Ureter (tissue), 1 donor: ENCODE data around the gene ADAMTS19. TPM values are rescaled to one million over a fixed set of nuclear protein-coding genes. Genes with fewer than 3 reads are reported as not detected.
"Not testable (repeated sequence)": the region's sequence is repeated elsewhere in the genome, so short reads cannot be mapped to it uniquely, and the experiment has no call there.

Source experiments
- DNase-seq: peaks from one replicate; pipeline ENCODE4 v3.0.0-alpha.2; 2020; ENCODE audit warnings: low spot score
- total RNA-seq: library from RNA; stranded (reverse); gene quantifications from one replicate; pipeline ENCODE4 v1.2.4, GENCODE V29; 2023
- donor health status: DM: yes; HTN: yes; CAD: no.

Gene ADAMTS19
- total RNA-seq, 1 donor from 2014 or later: 5.3 TPM

DNA sequence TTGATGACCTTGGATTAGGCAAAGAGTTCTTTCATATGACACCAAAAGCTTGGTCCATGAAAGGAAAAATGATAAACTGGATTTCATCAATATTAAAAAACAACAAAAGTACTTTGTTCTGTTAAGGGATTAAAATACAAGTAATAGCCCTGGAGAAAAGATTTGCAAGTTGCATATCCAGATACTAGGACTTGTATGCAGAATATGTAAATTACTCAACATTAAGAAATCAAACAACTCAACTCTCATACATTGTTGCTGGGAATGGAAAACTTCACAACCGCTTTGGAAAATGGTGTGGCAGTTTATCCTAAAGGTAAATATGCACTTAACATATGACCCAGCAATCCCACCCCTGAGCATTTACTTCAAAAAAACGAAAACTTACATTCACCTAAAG lies 112.0 kb downstream of the ADAMTS19 start:
- no peak for DNase-seq

DNA sequence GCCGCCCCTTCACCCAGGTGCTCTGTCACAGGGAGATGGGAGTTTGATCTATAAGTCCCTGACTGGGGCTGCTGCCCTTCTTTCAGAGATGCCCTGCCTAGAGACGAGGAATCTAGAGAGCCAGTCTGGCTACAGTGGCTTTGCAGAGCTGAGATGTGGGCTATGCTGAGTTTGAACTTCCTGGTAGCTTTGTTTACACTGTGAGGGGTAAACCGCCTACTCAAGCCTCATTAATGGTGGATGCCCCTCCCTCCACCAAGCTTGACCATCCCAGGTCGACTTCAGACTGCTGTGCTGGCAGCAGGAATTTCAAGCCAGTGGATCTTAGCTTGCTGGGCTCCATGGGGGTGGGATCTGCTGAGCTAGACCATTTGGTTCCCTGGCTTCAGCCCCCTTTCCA lies 124.4 kb downstream of the ADAMTS19 start:
- not testable (repeated sequence) for DNase-seq

DNA sequence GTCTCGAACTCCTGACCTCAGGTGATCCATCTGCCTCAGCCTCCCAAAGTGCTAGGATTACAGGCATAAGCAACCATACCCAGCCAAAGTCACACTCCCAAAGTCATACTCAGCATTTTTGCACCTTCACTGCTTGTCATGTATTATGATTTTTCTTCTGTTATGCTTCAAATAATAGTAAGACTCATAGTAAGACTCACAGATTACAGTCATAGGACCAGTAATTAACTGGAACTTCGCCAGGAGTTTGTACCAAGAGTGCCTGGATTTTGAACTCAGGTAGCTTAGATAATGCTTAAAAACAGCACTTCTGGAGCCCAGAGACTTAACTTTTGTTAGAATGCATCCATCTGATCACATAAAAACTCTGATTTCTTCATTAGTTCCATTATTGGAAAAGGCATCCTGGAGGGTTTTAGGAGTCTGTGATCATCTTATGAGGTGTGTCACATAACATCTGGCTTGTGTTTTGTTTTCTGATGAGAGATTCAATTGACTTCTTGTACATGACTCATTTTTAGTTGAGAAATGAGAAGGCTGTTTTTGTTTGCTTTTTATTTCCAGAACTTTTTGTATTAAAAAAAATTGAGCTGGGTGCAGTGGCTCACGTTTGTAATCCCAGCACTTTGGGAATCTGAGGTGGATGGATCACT lies 131.5 kb downstream of the ADAMTS19 start:
- DNase-seq: no peak

DNA sequence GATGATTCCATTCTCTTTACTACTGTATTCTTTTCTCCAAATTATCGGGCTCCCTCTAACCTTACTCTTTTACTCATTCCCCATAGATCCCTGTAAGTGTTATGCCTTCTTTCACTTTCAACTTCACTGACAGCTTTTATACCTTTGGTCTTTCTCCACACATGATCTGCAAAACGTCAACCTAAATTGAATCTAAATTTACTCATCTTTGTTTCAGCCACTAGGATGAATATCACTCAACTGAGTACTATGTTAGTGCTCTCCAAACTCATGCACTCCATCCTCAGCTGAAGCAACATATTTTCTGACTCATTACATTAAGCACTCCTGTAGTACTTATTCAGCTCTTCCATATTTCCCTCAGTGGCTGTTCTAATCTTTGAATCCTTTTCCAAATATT lies 133.4 kb downstream of the ADAMTS19 start:
- DNase-seq: no peak

DNA sequence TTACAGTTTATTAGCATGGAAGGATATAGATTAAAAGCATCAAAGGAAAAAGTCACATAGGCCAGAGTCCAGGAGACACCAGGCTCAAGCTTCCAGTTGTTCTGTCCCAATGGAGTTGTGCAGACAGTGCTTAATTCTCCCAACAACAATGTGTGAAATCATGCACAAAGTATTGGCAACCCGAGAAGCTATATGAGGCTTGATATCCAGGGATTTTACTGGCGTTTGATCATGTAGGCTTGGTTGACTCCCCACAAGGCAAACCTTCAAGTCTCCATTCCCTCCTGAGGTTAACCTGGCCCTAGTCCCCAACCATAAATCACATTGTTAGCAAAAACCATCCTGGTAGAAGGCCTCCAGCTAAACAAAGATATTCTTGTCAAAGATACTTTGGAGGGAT lies 141.5 kb downstream of the ADAMTS19 start:
- no peak for DNase-seq

DNA sequence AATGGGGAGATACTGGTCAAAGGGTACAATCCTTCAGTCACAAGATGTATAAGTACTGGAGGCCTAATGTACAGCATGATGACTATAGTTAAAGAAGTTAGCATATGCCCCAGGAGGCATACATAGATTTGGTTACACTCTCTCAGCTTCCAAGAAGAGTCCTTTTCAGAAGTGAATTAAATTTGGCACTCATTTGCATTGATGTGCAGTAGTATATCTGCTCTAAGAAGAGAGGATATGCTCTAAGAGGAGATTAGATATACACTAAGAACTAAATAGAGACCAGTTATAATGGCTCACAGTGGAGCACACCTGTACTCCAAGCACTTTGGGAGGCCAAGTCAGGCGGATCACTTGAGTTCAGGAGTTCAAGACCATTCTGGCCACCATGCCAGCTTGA lies 148.3 kb downstream of the ADAMTS19 start:
- no peak for DNase-seq

DNA sequence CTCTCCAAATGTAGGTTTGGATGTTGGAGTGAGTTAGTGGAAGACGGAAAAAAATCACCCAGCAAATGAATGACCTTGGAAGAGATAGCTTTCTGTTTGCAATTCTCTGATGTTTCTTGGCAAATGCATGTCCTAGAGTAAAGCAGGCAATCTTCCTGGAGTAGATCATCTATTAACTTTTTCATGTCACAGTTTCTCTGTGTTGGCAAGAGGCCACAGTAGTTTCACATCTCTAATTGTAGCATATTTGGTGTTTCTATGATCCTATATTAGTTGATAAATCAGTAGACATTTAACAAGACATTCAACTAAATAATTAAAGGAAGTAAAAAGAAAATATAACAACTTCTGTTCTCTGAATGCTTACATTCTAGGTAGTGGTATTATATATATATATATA lies 149.6 kb downstream of the ADAMTS19 start:
- DNase-seq: no peak

DNA sequence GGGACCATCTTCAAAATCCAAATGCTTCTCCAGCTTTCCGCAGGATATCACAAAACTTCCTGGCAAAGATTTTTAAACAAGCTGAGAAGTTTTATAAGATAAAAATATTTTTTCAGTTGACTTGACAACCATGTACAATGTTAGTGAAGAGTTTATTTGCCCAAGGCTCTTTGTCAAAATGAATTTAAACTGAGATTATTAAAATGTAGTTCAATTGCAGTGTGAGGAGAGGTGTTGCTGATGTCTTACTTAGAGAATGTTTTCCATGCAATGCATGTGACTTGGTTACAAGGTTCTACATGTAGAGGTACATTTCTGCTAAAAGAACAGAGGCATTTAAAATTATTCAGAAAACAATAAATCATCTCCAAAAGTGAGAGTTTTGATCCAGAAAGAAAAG lies 156.4 kb downstream of the ADAMTS19 start:
- DNase-seq: no peak

DNA sequence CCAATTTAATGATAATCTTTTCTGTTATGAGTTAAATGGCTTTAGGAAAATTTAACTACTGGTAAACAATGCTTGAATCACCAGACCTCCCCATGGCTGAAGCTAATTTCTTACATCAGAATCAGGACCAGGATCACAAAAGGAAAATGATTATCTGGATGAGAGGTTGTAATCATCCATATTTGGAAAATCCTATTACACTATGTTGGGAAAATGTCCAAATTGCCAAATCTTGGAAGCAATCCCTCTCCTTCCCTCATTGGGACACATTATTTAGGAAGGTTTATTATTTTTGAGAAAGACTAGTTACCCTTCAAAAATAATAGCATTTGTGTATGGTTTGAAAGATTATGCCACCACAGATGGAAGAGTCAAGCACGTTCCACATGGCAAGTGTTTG lies 157.1 kb downstream of the ADAMTS19 start:
- no peak for DNase-seq

DNA sequence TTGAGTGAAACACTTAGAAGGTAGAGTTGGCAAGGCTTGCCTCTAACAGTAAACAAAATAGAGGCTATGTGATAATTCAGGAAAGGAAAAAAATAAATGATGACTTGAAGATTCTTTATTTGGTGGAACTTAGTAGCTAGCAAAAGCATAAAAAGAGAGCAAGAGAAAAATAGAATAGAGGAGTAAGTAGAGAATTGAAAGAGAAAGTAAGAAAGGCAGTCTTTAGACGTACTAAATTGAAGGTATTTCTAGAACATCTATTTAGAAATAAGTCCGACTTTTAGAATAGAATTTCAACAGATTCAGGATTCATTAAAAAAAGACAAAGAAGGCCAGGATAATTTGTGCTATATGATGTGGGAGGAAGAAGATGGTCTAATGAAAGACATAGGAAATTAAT lies 159.7 kb downstream of the ADAMTS19 start:
- DNase-seq: no peak

DNA sequence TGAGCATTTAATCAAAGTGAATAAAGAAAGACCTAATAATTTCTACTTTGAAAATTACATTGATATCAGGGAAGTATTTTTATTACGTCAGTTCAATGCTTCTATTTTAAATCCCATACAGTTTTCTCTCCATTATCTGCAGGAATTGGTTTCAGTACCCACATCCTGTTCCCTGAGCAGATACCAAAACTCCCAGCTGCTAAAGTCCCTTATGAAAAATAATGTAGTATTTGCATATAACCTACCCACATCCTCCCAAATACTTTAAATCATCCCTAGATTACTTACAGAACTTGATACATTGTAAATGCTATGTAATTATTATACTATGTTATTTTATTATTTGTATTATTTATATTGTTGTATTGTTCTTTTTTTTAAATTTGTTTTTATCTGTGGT lies 162.4 kb downstream of the ADAMTS19 start:
- no peak for DNase-seq

DNA sequence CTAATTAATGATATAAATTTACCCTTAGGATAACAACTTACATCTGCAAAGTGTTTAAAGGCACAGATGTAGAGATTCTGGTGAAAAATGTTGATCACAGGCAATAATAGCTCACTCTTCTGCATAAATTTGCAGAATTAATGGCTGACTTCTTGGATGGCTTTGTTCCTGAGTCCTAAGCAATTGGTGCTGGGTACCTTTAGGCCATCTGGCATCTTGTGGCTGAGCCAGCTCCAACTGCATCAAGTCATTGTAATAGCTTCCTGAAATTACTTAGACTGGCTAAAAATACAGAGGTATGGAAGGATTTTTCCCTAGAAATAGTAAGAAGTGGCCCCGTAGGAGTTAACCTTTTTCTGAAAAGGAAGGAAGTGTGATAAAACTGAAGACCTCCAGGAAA lies 169.5 kb downstream of the ADAMTS19 start:
- no peak for DNase-seq

DNA sequence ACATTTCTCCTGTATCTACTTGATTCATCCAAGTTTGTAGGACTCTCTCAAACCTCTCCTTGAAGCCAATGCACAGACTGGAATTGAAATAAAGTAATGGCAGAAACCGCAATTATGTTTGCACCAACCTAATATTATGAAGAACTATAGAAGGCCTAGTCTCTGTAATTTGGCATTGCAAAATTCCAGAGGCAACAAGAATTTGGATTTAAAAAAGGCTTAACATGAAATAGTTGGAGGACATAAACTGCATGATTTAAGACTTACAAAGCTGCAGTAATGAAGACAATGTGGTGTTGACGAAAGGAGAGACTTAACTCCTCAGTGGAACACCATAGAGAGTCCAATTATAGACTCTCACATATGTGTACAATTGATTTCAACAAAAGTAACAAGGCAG lies 170.0 kb downstream of the ADAMTS19 start:
- no peak for DNase-seq

DNA sequence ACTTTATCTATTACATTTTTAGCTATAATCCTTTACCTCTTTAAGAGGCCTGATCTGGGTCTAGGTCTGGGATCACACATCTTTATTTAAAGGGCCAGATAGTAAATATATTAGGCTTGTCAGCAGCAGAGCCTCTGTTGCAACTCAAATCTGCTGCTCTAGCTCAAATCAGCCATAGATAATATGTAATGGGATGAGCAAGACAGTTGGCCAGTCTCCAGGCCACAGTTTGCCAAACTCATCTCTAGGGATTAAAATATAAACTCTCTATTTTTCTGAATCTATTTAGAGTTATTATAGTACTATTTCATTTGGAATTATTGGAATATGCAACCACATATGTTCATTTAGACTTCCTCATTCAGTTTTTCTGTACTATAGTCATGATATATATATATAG lies 171.9 kb downstream of the ADAMTS19 start:
- DNase-seq: no peak

DNA sequence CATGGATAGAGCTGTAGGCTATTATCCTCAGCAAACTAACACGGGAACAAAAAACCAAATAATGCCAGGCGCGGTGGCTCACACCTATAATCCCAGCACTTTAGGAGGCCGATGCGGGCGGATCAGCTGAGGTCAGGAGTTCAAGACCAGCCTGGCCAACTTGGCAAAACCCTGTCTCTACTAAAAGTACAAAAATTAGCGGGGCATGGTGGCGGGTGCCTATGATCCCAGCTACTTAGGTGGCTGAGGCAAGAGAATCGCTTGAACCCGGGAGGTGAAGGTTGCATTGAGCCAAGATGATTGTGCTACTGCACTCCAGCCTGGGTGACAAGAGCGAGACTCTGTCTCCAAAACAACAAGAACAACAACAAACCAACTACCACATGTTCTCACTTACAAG lies 177.4 kb downstream of the ADAMTS19 start:
- DNase-seq: not testable (repeated sequence)

DNA sequence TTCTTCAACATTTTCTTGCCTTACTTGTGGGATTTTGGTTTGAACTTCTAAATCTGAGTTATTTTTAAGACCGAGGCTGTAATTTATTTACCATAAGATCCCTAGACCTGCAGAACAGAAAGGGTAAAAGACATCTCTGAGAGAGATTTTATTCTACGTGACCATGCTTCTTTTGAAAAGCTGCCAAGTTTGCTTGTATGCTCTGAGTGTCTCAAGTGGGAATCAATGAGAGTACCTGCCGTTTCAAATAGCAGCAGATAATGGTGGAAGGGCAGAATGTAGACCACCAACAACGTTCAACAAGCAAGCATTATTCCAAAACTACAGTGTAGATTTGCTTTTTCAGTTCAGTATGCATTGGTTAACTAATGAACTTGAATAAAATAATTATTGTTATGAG lies 179.2 kb downstream of the ADAMTS19 start:
- no peak for DNase-seq

DNA sequence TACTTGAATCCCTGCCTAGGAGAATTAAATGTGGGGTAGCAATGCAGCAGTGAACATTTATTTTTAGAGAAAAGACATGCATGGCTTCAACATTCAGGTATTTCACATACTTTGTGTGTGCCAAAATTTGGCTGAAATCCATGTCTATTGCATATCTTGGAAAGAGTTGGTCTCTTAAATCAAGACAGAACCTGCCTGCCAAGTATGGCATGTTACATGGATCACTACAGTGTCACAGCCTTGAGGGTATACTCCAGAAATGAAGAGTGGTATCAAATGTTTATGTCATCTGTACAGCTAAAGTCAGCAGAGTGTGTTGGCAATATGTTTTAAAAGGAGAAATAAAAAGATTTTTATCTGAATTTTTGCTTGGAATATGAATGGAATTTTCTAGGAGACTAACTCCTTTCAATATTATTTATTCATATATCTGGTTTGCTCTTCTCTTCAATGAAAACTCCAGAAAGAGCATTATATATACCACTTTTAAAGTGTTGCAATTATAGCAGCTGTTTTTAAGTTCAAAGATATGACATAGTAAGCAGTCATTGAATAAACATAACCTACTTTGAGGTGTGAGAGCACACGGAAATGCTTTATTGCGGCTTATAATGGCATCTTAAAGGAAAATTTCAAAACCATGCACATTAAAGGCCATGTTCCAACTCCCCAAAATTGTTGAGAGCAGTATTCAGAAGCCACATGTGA lies 192.4 kb downstream of the ADAMTS19 start:
- no peak for DNase-seq

DNA sequence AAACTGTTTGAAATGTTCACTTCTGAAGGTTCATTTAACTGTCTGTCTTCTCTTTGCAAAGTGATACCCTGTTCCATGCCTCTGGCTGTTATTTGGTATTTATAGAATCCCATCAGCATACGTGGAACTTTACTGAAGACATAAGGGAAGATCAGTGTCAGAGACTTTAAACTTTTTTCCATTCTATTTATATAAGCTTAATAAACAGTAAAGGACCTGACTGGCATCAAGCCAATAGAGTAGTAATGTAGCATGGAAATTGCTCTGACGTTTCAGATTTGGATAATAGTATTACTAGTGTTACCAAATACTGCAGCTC lies 192.9 kb downstream of the ADAMTS19 start:
- DNase-seq: no peak

DNA sequence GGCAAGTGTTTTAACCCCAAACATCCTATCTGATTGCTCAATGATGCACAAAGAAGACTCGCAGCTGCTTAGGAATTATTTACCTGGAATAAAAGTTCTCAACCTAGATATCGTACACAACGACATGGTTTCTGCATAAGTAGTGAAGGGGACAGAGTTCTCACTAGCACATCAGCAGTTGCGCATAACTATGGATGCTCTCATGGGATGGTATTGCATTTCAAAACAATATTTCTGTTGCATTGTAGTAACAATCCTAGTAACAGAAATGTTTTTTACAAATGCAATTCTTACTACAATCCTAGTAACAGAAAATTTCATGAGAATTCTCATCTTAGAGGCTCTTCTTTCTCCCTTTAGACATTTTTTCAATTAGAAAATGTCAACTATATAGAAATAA lies 193.3 kb downstream of the ADAMTS19 start:
- DNase-seq: no peak

DNA sequence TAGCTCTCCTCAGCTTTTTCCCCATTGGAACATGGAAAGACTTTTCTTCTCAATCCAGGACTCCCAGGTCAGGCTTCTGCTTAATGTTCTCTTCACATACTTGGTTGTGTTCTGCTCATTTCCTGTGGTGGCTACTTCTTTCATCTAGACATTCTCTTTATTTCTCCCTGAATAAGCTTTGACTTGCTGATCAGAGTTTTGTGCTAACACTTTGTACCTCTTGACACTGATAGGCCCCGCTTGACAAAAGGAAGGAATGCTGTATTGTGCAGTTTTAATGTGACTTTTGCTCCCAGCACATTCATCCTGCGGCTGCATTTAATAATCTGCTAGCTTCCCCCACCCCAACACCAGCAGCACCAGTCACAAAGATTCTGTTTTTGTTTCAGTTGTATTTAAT lies 196.9 kb downstream of the ADAMTS19 start:
- DNase-seq: no peak

DNA sequence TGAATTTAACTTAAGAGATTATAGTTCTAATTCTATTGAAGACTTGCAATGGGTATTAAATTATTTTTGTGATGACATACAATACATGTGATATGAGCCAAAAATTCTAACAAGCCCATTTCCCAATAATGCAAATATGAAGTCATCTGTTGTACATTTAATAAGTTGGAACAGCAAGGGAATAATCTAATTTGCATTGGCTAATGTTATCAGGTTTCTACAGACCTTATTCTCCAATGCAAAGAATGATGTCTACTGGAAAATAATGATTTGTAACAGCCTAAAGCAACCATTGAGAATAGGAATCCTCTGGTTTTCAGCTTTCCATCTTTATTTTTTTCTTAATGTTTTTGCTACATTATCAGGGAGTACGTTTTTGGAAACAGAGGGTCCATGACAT lies 198.7 kb downstream of the ADAMTS19 start:
- DNase-seq: no peak

DNA sequence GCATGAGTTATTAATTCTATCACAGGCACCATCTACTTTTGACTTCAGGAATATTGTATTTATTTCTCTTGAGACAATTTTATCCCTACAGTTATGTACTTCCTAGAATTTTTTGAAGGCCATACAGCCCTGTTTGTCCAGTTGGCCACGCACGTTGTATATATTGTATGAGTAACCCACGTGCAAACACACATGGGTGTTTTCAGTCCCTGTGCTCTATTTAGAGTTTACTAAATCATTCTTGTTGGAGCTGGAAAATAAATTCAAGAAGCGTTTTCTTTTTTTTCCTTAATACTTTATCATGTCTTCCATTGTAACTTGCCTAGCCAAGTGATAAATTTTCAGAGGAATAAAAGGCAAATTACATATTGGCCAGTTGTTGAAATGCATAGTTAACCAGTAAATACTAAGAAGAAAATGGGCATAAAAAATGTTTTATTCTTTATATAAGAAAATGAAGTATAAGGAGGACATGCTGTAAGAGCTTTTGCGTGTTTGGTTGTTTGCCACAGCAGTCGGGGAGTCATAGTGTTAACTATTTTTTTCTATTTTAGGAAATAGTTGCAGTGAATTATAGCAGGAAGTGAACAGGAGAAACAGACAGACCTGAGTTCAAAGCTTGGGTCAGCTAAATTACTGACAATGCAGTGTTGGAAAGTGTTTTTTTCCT lies 201.4 kb downstream of the ADAMTS19 start:
- no peak for DNase-seq

DNA sequence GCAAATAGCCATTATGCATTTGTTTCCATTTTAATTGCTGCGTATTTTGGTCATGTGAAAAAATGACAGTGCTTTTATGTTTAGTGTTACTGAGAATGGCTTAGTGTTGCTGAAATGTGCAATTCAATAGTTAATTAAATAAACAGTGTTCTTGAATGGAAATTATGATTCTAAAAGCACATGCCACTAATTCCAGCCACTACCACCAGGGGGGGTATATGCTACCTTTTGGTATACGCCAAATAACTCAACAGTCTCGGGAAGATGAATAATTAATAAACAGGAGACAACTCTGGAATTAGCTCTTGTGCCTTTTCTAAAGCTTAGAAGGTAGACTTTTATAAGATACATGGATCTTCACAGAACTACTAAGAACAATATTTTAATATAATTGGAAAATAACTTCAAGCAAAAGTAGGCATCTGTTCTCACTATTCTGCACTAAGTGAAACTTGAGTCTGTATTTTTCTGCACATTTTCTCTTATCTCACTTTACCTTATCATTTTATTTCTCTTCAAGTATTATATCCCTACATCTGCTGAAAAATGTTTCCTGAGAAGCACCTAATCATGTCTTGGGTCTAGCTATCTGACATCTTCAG lies 204.3 kb downstream of the ADAMTS19 start:
- DNase-seq: no peak
